ENCODE results near the gene CX3CL1.
"Not testable (repeated sequence)": the region's sequence is repeated elsewhere in the genome, so short reads cannot be mapped to it uniquely, and the experiment has no call there.

The CX3CL1 gene

DNA sequence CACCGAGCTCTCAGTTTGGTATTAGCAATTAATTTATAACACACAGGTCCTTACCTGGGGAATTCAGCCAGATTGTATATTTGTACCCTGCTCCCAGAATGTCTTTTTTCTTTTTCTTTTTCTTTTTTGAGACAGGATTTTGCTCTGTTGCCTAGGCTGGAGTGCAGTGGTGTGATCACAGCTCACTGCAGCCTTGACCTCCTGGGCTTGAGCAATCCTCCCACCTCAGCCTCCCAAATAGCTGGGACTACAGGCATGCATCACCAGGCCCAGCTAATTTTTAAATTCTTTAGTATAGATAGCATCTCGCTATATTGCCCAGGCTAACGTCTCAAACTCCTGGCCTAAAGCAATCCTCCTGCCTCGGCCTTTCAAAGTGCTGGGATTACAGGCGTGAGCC lies 28.2 kb upstream of the CX3CL1 start:
- not testable (repeated sequence) for H3K4me1 ChIP-seq (ENCODE audit: control insufficient read depth, insufficient read depth, low read length); H3K36me3 ChIP-seq (ENCODE audit: control insufficient read depth, insufficient read depth, low read length); H3K27me3 ChIP-seq (ENCODE audit: control insufficient read depth, insufficient read depth, low read length); H3K9ac ChIP-seq (ENCODE audit: low read depth, low read length); H3K9me3 ChIP-seq (ENCODE audit: control insufficient read depth, insufficient read depth, low read length); H3K4me3 ChIP-seq (ENCODE audit: low read depth, low read length)

DNA sequence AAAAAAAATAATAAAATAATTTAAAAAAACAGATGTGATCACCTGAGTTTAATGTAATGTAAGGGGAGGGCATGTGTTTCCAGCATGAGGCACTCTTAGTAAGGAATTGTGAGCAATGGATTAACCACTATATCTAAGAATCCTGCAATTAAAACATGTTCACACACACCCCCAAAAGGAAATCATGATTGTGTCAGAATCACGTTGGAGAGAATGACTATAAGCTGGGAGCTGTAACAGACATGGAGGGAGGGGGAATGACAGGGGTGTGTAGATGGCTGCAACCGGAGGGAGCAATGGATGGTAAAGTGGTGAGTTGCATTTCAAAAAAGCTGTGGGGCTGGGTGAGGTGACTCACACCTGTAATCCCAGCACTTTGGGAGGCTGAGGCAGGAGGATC lies 27.3 kb upstream of the CX3CL1 start:
- H3K36me3 ChIP-seq (ENCODE audit: control insufficient read depth, insufficient read depth, low read length): no peaks in the 10 kb centered on the region

DNA sequence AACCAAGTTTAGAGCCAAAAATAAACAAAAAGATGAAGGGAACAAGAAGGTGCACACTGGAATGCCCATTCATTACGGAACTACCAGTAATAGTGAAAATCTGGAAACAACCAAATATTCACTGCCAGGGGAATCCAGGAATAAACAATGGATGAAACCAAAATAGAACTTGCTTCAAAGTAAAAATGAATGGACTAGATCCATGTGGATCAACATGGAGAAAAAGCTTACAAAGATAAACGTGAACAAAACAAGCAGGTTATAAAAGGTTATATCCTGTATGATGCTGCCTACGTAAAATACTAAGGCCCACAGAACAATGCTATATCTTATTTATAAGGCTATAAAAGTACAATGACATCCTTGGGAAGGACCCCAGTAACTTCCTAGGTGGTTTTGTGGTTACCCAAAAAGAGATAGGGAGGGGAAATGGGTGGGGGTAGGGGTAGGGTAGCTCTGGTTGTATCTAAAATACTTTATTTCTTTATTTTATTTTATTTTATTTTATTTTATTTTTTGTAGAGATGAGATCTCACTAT lies 26.6 kb upstream of the CX3CL1 start:
- Histone ChIP-seq H3K36me3 (ENCODE audit: control insufficient read depth, insufficient read depth, low read length) (no peaks in the 10 kb centered on the region), H3K4me1 (ENCODE audit: control insufficient read depth, insufficient read depth, low read length) (no peaks in the 10 kb centered on the region), H3K27me3 (ENCODE audit: control insufficient read depth, insufficient read depth, low read length) (peaks cover 2% of the 10 kb centered on the region), H3K9ac (ENCODE audit: low read depth, low read length) (no peak overlapping the region), H3K9me3 (ENCODE audit: control insufficient read depth, insufficient read depth, low read length) (no peaks in the 10 kb centered on the region), H3K4me3 (ENCODE audit: low read depth, low read length) (no peak overlapping the region)

More for the DNA sequence above, 27.3 kb upstream of the CX3CL1 start:
- Histone ChIP-seq H3K4me1 (ENCODE audit: control insufficient read depth, insufficient read depth, low read length) (no peaks in the 10 kb centered on the region), H3K4me3 (ENCODE audit: low read depth, low read length) (no peak overlapping the region), H3K9me3 (ENCODE audit: control insufficient read depth, insufficient read depth, low read length) (no peaks in the 10 kb centered on the region), H3K9ac (ENCODE audit: low read depth, low read length) (no peak overlapping the region), H3K27me3 (ENCODE audit: control insufficient read depth, insufficient read depth, low read length) (peaks cover 2% of the 10 kb centered on the region)

DNA sequence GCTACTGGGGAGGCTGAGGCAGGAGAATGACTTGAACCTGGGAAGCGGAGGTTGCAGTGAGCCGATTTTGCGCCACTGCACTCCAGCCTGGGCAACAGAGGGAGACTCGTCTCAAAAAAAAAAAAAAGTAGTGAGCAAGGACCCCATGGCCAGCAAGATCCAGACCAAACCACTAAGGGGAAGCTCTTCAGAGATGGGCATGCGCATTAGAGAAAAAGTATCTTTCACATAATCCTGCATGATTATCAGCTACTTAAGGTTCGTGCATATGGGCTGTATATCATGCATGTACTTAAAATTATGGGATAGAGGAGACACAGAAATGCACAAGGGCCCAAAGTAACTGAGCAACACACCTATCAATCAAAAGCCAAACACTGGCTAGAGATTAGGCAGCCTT lies 24.4 kb upstream of the CX3CL1 start:
- H3K9me3 ChIP-seq (ENCODE audit: control insufficient read depth, insufficient read depth, low read length): no peaks in the 10 kb centered on the region
- H3K36me3 ChIP-seq (ENCODE audit: control insufficient read depth, insufficient read depth, low read length): no peaks in the 10 kb centered on the region
- no peak overlapping the region for H3K9ac ChIP-seq (ENCODE audit: low read depth, low read length)
- H3K4me3 ChIP-seq (ENCODE audit: low read depth, low read length): no peak overlapping the region
- peaks cover 2% of the 10 kb centered on the region for H3K27me3 ChIP-seq (ENCODE audit: control insufficient read depth, insufficient read depth, low read length)
- H3K4me1 ChIP-seq (ENCODE audit: control insufficient read depth, insufficient read depth, low read length): no peaks in the 10 kb centered on the region

DNA sequence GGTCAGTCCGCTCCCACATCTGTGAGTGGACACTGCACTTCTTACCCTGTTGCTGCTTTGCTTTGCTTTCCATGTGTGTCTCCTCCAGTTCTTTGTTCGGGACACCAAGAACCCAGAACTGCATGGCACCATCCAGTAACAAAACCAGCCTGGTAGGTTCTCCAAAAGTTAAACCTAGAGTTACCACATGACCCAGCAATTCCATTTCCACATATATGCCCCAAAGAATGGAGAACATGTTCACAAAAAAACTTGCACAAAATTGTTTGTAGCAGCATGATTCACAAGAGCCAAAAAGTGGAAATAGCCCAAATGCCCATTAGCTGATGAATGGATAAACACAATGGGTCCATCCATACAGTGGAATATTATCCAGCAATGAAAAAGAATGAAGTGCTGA lies 24.0 kb upstream of the CX3CL1 start:
- Histone ChIP-seq H3K4me3 (ENCODE audit: low read depth, low read length) (no peak overlapping the region), H3K27me3 (ENCODE audit: control insufficient read depth, insufficient read depth, low read length) (peaks cover 2% of the 10 kb centered on the region), H3K4me1 (ENCODE audit: control insufficient read depth, insufficient read depth, low read length) (no peaks in the 10 kb centered on the region), H3K9ac (ENCODE audit: low read depth, low read length) (no peak overlapping the region), H3K36me3 (ENCODE audit: control insufficient read depth, insufficient read depth, low read length) (no peaks in the 10 kb centered on the region), H3K9me3 (ENCODE audit: control insufficient read depth, insufficient read depth, low read length) (no peaks in the 10 kb centered on the region)

DNA sequence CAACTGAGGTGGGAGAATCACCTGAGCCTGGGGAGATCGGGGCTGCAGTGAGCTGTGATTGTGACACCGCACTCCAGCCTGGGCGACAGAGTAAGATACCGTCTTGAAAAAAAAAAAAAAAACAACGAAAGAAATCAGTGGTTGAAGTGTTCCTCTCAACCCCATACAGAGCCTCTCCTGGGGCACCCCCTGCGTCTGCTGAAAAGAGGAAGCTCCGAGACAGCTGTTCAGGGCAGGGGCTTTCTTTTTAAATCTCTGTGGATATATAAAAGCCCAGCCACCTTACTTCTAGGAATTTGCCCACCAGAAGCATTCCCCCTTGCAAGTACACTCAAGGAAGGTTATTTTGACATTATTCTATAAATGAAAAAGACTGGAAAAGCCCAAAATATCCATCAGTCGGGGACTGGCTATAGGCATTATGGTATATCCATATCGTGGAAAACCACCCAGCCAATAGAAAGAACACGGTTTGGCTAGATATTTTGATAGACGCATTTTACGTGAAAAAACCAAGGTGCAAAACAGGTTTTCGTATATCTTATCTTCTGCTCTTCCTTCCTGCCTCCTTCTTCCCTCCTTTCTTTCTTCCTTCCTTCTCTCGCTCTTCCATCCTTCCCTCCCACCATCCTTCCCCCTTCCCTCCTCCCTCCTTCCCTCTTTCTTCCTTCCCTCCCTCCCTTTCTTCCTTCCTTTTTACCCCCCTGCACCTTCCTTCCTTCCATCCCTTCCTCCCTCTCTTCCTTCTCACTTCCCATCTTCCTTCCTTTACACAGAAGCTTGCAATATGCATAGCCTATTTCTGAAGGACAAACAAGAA lies 22.9 kb upstream of the CX3CL1 start:
- no peak overlapping the region for H3K9ac ChIP-seq (ENCODE audit: low read depth, low read length)
- no peak overlapping the region for H3K4me3 ChIP-seq (ENCODE audit: low read depth, low read length)
- H3K27me3 ChIP-seq (ENCODE audit: control insufficient read depth, insufficient read depth, low read length): no peaks in the 10 kb centered on the region

DNA sequence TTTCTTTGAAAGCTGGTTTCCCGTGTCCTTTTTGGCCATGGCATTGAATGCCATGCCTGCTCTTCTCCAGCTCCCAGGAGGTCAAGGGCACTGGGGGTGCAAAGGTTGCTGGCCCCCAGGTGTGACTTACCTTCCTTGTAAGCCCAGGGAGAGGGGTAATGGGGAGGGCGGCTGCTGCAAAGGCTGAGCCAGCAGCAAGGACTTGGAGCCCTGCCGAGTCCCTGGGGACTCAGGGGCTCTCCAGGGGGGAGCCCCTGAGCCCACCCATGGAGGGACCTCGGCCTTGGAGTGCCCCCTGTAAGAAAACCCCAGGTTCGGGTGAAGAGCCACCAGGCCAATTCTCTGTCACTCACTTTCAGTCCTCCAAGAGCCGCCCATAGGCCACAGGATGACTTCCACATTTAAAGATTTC lies 19.6 kb upstream of the CX3CL1 start:
- Histone ChIP-seq H3K4me3 (ENCODE audit: low read depth, low read length) (no peak overlapping the region), H3K9ac (ENCODE audit: low read depth, low read length) (no peak overlapping the region), H3K27me3 (ENCODE audit: control insufficient read depth, insufficient read depth, low read length) (no peaks in the 10 kb centered on the region), H3K4me1 (ENCODE audit: control insufficient read depth, insufficient read depth, low read length) (no peaks in the 10 kb centered on the region), H3K9me3 (ENCODE audit: control insufficient read depth, insufficient read depth, low read length) (no peaks in the 10 kb centered on the region), H3K36me3 (ENCODE audit: control insufficient read depth, insufficient read depth, low read length) (no peaks in the 10 kb centered on the region)

More for the DNA sequence above, 22.9 kb upstream of the CX3CL1 start:
- no peaks in the 10 kb centered on the region for H3K9me3 ChIP-seq (ENCODE audit: control insufficient read depth, insufficient read depth, low read length)
- no peaks in the 10 kb centered on the region for H3K4me1 ChIP-seq (ENCODE audit: control insufficient read depth, insufficient read depth, low read length)
- H3K36me3 ChIP-seq (ENCODE audit: control insufficient read depth, insufficient read depth, low read length): no peaks in the 10 kb centered on the region

DNA sequence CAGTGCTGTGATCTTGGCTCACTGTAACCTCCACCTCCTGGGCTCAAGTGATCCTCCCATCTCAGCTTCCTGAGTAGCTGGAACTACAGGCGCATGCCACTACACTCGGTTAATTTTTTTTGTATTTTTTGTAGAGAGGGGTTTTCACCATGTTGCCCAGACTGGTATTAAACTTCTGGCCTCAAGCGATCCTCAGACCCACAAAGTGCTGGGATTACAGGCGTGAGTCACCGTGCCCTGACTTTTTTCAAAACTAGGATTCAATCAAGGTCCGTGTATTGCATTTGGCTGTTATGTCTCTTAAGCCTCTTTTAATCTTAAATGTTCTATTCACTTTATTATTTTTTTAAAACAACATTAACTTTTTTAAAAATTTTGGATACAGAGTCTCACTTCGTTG lies 18.0 kb upstream of the CX3CL1 start:
- Histone ChIP-seq H3K9ac (ENCODE audit: low read depth, low read length) (no peak overlapping the region), H3K4me3 (ENCODE audit: low read depth, low read length) (no peak overlapping the region), H3K4me1 (ENCODE audit: control insufficient read depth, insufficient read depth, low read length) (no peaks in the 10 kb centered on the region), H3K36me3 (ENCODE audit: control insufficient read depth, insufficient read depth, low read length) (no peaks in the 10 kb centered on the region), H3K9me3 (ENCODE audit: control insufficient read depth, insufficient read depth, low read length) (no peaks in the 10 kb centered on the region), H3K27me3 (ENCODE audit: control insufficient read depth, insufficient read depth, low read length) (no peaks in the 10 kb centered on the region)

DNA sequence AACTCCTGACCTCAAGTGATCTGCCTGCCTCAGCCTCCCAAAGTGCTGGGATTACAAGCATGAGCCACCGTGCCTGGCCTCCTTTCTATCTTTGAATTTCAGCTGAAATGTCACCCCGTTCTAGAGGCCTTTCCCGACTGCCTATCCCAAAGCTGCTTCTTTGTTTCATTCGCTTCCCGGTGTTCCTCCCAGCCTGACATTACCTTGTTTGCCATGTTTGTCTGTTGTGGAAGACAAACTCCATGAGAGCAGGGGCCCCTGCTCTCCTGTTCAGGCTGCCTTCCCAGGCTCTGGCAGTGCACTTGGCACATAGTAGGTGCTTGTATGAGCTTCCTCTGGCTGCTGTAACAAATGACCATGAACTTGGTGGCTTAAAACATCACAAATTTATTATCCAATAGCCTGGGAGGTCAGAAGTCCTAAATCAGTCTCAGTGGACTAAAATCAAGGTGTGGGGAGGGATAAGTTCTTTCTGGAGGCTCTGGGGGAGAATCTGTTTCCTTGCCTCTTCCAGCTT lies 16.3 kb upstream of the CX3CL1 start:
- no peaks in the 10 kb centered on the region for H3K9me3 ChIP-seq (ENCODE audit: control insufficient read depth, insufficient read depth, low read length)
- H3K4me3 ChIP-seq (ENCODE audit: low read depth, low read length): no peak overlapping the region
- no peaks in the 10 kb centered on the region for H3K27me3 ChIP-seq (ENCODE audit: control insufficient read depth, insufficient read depth, low read length)
- no peaks in the 10 kb centered on the region for H3K36me3 ChIP-seq (ENCODE audit: control insufficient read depth, insufficient read depth, low read length)
- H3K9ac ChIP-seq (ENCODE audit: low read depth, low read length): no peak overlapping the region
- H3K4me1 ChIP-seq (ENCODE audit: control insufficient read depth, insufficient read depth, low read length): no peaks in the 10 kb centered on the region

DNA sequence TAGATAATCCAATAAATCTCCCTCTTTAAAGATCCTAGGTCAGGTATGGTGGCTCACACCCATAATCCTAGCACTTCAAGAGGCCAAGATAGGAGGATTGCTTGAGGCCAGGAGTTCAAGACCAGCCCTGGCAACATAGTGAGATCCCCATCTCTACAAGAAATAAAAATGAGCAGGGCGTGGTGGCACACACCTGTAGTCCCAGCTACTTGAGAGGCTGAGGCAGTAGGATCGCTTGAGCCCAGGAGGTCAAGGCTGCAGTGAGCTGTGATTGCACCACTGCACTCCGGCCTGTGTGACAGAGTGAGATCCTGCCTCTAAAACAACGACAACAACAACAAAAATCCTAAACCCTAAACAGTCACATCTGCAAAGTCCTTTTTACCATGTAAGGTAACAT lies 15.7 kb upstream of the CX3CL1 start:
- H3K4me1 ChIP-seq (ENCODE audit: control insufficient read depth, insufficient read depth, low read length): no peaks in the 10 kb centered on the region

DNA sequence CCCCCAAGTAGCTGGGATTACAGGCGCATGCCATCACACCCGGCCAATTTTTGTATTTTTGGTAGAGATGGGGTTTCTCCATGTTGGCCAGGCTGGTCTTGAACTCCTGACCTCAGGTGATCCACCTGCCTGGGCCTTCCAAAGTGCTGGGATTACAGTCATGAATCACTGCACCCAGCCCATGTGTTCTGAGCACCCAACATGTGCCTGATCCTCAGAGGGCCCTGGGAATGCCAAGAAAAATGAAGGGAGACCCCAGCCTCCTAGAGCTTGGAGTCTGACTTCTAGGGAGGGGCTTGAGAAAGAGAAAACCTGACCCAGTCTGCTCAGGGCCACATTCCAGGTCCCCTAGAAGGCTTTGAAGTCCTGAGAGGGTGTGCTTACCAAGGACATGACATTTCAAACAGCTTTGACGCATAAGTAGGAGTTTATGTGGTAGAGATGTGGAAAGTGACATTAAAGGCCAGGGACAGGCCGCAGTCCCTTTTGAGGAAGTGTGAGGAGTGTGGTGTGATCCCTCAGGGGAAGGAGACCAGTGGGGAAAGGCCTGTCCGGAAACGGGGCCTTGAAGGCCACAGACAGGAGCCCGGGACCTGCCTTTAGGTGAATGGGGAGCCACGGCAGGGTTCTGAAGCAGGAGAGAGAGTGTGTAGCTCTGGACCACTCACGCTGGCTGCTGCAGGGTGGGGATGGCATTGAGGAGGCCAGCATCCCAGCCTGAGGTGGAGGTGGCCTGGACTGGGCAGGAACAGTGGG lies 14.8 kb upstream of the CX3CL1 start:
- H3K4me3 ChIP-seq (ENCODE audit: low read depth, low read length): no peak overlapping the region
- H3K4me1 ChIP-seq (ENCODE audit: control insufficient read depth, insufficient read depth, low read length): no peaks in the 10 kb centered on the region
- no peaks in the 10 kb centered on the region for H3K36me3 ChIP-seq (ENCODE audit: control insufficient read depth, insufficient read depth, low read length)
- no peaks in the 10 kb centered on the region for H3K9me3 ChIP-seq (ENCODE audit: control insufficient read depth, insufficient read depth, low read length)
- no peak overlapping the region for H3K9ac ChIP-seq (ENCODE audit: low read depth, low read length)
- no peaks in the 10 kb centered on the region for H3K27me3 ChIP-seq (ENCODE audit: control insufficient read depth, insufficient read depth, low read length)

More for the DNA sequence above, 15.7 kb upstream of the CX3CL1 start:
- Histone ChIP-seq H3K9ac (ENCODE audit: low read depth, low read length) (no peak overlapping the region), H3K27me3 (ENCODE audit: control insufficient read depth, insufficient read depth, low read length) (no peaks in the 10 kb centered on the region), H3K4me3 (ENCODE audit: low read depth, low read length) (no peak overlapping the region), H3K9me3 (ENCODE audit: control insufficient read depth, insufficient read depth, low read length) (no peaks in the 10 kb centered on the region), H3K36me3 (ENCODE audit: control insufficient read depth, insufficient read depth, low read length) (no peaks in the 10 kb centered on the region)

DNA sequence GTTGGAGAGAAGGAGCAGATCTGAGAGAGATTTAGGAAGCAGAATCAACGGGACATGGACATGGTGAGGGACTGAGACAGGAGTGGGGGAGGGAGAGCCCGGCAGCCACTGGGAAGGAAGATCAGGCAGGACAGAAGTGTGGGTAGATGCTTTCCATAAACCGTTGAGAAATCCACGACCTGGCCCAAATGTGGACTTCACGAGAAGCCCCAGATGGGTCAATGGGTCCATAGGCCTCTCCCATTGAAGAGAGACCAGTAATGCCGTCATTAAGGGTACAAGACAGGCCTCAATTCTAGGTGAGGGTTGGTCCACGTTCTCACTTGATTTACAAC lies 14.2 kb upstream of the CX3CL1 start:
- Histone ChIP-seq H3K4me3 (ENCODE audit: low read depth, low read length) (no peak overlapping the region), H3K9ac (ENCODE audit: low read depth, low read length) (no peak overlapping the region), H3K9me3 (ENCODE audit: control insufficient read depth, insufficient read depth, low read length) (no peaks in the 10 kb centered on the region), H3K4me1 (ENCODE audit: control insufficient read depth, insufficient read depth, low read length) (no peaks in the 10 kb centered on the region), H3K36me3 (ENCODE audit: control insufficient read depth, insufficient read depth, low read length) (no peaks in the 10 kb centered on the region), H3K27me3 (ENCODE audit: control insufficient read depth, insufficient read depth, low read length) (no peaks in the 10 kb centered on the region)

Measured in iPS-15b (cell line).